Measurements from ENCODE around the gene ZBTB16. TPM values are rescaled to one million over a fixed set of nuclear protein-coding genes. Genes with fewer than 3 reads are reported as not detected.

ZBTB16 gene
- polyA plus RNA-seq, 3 donors, result 1.3 to 2.7 (median 1.3) TPM

DNA sequence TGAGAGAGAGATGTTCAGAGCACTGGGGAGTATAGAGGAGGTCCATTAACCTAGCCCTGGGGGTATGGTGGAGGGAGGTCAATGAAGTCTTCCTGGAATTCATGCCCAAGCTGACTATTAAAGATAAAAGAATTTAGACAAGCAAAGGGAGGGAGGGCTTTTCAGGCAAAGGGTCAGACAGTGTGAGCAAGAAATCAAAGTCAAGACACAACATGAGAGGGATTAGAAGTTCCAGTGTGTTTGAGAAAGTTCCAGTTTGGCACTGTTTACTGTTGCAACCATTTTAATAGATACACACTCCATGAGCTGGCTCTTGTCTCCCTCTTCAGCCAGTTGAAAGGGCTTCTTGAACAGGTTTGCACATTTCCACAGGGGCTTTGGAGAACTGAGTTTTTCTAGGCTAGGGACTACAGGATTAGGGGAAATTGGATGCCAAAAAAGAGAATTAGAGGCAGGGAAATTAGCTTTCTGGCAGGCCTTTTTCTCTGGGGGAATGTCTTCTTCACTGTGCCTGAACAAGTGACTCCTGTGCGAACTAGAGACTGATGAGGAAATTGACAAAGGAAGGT lies 222.0 kb downstream of the ZBTB16 start:
- DNase-seq, result no peak

- no peak for DNase-seq
These were observed 223.0 kb downstream of the ZBTB16 start for GRCh38 chr11:114282488-114282887.

- DNase-seq, result no peak
These were observed 223.9 kb downstream of the ZBTB16 start for GRCh38 chr11:114283422-114283821.

DNA sequence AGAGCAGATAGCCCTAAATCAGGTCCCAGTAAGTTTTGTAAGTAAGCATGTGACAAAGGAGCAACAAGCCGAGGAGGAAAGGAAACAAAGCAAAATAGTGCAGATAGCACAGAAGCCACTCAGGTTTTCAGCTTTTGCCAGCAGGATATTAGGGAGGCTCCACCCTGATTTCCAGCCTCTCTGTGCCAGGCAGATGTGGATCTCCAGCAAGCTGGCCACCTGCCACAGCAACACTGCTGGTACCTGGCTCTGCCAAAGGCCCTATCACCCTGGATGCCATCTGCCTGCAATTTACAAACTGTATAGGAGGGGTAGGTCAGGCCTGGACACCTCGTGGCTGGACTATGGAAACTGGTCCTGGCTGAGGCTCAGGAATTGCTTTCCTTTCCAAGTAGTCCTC lies 224.5 kb downstream of the ZBTB16 start:
- no peak for DNase-seq

DNA sequence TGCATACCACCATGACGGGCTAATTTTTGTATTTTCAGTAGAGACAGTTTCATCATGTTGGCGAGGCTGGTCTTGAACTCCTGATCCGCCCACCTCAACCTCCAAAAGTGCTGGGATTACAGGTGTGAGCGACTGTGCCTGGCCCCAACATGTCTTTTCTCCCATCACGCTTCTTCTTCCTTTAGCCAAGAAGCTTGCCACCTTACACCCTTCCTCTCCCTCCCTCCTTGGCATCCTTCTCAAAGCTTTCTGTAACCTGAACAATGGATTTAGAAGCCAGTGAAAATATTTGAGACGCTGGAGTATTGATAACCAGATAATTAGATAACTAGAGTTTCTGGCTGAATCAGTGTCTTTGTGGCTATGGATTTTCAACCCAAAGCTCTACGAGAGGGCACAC lies 225.4 kb downstream of the ZBTB16 start:
- DNase-seq, result no peak

DNA sequence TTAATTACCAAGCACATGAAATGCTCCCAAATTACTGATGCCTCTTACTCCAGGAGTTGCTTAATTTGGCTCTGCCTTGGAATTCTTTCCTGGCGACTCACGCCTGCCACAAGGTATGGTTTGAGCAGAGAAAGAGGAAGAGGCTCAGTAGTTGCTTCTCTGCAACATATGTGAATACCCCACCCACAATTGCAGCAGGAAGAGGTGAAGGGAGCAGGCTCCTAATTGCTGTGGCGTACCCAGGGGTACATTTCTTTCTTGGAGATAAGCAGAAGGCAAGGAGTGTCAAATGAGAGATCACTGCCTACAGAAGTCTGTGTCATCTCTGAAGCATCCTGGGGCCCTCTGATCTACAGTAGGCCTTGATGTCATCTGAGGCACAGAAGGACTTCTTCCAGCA lies 226.1 kb downstream of the ZBTB16 start:
- no peak for DNase-seq

DNA sequence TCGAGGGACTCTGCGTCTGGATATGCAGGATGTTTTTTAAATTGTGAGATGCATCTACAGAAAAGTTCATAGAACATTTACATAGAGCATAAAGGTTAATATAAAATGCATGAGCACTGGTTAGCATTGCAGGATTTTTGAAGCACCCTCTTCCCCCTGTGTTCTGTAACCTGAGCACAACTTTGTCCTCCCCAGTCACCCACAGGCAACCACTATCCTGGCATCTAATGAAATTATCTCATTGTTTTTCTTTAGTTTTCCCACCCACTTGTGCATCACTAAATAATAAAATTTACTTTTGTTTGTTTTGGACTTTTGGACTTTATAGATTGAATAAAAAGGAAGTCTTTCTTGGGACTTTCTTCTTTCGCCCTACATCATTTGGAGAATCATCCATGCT lies 226.7 kb downstream of the ZBTB16 start:
- no peak for DNase-seq

DNA sequence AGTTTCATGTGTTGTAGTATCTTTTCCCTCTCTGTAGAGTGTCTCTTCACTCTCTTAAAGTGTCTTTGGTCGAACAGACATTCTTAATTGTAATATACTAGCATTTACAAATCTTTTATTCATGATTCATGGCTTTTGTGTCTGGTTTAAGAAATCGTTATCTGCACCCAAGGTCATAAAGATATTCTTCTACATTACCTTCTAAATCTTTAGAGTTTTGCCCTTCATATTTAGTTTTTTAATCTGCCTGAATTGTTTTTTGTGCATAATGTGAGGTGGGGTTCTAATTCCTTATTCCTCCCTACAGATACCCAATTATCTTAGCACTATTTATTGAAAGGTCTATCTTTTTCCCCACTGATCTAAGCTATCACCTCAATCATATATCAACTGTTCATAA lies 227.6 kb downstream of the ZBTB16 start:
- no peak for DNase-seq

DNA sequence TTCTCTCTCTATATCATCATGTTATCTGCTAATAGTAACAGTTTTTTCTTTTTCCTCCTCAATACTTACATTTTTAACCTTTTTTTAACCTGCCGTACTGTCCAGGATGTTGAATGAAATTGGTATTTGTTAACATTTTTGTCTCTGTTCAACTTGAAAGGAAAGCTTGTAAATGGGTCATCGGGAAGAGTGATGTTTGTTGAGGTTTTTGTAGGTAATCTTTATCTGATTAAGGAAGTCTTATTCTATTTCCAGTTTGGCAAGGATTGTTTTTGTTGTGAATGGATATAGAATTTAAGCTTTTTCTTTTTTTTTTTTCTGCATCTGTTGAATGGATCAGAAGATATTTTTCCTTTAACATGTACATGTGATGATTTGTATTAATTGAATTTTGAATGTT lies 228.6 kb downstream of the ZBTB16 start:
- no peak for DNase-seq

- no peak for DNase-seq
These were observed 230.3 kb downstream of the ZBTB16 start for GRCh38 chr11:114289779-114290178.

GRCh38 chr11:114290503-114291235 lies 231.2 kb downstream of the ZBTB16 start:
- DNase-seq, result no peak

DNA sequence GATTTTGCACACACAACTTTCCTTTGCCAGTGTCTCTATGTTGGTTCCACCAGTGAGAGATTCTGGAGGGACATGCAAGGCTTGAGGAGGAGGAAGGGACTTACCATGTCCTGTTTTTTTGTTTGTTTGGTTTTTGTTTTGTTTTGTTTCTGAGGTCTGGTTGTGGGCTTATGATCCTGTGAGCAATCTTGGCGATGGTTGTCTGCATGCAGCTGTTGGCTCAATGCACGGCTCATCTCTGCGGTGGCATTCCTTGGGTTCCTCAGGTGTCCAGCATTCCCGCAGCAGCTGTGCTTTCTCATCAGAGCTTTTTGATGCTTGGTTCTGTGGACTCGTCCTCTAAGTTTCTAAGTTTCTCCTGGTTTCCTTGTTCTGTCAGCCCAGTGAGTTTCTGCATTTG lies 231.9 kb downstream of the ZBTB16 start:
- DNase-seq, result no peak

- DNase-seq, result no peak
These were observed 232.6 kb downstream of the ZBTB16 start for GRCh38 chr11:114291842-114292680.

- no peak for DNase-seq
These were observed 233.7 kb downstream of the ZBTB16 start for GRCh38 chr11:114293201-114293711.

DNA sequence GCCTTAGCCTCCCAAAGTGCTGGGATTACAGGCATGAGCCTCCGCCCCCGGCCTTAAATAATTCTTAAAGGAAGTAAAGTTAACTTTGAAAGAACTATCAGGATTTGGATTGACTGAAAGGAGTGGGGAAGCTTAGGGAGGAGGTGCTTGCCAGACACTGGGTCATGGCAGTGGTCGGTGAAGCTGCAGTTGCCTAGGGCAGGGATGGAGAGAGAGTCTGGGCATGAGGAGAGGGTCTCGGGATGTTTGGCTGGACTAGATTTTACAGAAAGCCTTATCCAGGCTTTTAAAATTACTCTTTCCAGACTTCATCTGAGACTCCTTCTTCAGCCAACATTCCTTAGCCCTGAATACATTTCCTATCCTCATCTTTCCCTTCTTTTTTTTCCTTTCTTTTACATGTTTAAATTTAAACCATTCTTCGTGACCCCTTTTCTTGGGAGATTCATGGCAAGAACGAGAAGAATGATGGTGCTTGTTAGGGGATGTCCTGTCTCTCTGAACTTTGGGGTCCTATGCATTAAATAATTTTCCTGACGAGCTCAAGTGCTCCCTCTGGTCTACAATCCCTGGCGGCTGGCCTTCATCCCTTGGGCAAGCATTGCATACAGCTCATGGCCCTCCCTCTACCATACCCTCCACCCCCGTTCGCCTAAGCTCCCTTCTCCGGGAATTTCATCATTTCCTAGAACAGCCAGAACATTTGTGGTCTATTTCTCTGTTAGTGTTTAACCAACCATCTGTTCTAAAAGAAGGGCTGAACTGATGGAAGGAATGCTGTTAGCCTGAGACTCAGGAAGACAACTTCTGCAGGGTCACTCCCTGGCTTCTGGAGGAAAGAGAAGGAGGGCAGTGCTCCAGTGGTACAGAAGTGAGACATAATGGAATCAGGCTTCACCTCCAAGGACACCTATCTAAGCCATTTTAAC lies 236.4 kb downstream of the ZBTB16 start, which contains the start of gene NNMT:
TSS of gene NNMT (plus strand) at position 724 of the 929 bp plus-strand sequence. CDS start at position 882, 158 bp downstream.
- DNase-seq, result no peak

GRCh38 chr11:114296605-114297372 lies 237.3 kb downstream of the ZBTB16 start:
- DNase-seq, result no peak

DNA sequence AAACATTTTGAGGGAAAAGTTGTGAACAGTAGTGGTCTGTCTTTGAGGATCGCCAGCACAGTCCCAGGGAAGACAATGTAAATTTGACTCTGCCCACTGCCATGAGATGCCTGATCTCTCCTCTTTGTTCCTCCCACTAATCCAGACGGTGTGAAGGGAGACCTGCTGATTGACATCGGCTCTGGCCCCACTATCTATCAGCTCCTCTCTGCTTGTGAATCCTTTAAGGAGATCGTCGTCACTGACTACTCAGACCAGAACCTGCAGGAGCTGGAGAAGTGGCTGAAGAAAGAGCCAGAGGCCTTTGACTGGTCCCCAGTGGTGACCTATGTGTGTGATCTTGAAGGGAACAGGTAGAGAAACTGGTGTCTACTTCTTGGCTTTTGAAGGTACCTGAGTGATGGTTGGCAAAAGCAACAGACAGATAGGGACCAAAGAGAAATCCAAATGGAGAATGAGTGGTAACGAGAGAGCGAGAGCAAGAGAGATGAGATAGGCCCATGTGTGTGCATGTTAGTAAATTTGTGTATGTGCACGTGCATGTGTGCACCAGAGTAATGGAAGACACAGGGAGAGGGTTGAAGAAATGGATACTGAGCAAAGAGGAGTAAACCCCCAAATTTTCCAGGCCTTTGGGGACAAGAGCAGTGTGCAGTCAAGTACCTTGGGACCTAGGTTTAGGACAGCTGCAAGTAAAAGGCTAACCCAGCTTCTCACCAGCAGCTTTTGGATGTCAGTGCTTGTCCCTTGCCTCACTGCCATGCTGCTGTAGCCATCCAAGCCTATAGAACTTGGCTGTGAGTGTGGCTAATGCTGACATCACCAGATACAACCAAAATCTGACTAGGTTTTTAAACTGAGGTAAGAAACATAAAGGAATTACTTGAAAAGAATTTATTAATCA lies 238.5 kb downstream of the ZBTB16 start:
- DNase-seq, result no peak

DNA sequence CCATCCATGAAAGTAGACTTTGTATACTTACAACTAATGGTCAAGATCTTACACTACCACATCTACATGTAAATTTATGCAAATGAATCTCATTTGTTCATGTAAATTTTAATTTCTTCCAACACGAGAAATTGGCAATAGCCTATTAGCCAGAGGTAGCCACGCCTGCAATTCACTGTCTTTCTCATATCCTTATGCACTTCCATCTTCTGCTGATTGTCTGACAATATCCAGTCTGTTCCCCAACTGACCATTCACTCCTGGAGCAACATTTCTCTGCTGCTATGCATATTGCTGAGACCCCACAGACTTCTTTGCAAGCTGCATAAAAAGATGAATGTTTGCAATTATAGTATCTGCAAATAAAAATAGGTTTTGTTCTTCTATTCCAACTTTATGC lies 239.2 kb downstream of the ZBTB16 start:
- no peak for DNase-seq

All from renal pelvis (tissue), 4 donors.